ENCODE data around the gene GTPBP2.
A peak's percentile ranks its signal among the peaks of the same experiment; 100 is the strongest.

DNA sequence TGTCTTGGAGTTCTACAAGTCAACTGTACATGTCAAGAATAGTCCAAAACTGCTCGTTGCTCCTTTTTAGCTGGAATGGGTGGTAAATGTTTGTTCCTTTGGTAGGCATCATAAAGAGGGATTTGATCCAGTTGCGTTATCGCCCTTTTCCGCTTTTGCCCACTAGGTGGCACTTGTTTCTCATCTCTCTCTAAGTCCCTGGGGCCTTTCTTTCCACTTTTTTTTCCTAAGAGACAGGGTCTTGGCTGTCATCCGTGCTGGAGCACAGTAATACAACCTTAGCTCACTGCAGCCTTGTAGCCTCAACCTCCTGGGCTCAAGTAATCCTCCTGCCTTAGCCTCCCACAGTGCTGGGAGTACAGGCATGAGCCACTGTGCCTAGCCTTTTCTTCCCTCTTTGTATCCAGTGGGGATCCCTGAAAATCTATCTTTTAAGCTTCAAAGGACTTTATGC, 20.7 kb downstream of the GTPBP2 start:
- TF ChIP-seq, protein P1, sequence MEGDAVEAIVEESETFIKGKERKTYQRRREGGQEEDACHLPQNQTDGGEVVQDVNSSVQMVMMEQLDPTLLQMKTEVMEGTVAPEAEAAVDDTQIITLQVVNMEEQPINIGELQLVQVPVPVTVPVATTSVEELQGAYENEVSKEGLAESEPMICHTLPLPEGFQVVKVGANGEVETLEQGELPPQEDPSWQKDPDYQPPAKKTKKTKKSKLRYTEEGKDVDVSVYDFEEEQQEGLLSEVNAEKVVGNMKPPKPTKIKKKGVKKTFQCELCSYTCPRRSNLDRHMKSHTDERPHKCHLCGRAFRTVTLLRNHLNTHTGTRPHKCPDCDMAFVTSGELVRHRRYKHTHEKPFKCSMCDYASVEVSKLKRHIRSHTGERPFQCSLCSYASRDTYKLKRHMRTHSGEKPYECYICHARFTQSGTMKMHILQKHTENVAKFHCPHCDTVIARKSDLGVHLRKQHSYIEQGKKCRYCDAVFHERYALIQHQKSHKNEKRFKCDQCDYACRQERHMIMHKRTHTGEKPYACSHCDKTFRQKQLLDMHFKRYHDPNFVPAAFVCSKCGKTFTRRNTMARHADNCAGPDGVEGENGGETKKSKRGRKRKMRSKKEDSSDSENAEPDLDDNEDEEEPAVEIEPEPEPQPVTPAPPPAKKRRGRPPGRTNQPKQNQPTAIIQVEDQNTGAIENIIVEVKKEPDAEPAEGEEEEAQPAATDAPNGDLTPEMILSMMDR (optimal IDR thresholded peaks at IDR 0.05 in 1 of 3, IDR thresholded peaks at IDR 0.05 in 1 of 3, conservative IDR thresholded peaks at IDR 0.05 in 1 of 3; ENCODE audit: extremely low read depth in 1 of 3, insufficient read depth in 2 of 3, low read length in 3 of 3) = peak; percentile 78 to 86 (median 85)
- TF ChIP-seq EZH2 (IDR thresholded peaks at IDR 0.05; ENCODE audit: low read length) = no peak

Data from keratinocyte (primary cell).